T-helper 2 cell treated with Interferon-gamma antibody and Interleukin-4, amounts not matched to agents 5 μg/mL and 100 μg/mL, for 36 hours (primary cell): Measurements from ENCODE around the gene KRT86.
"Not testable (repeated sequence)": the region's sequence is repeated elsewhere in the genome, so short reads cannot be mapped to it uniquely, and the experiment has no call there.

ENCODE experiments used
- DNase-seq: peaks from one replicate; pipeline ENCODE4 v3.0.0; 2021; ENCODE audit warnings: low spot score
- H3K27ac Mint-ChIP-seq: one replicate; pipeline ENCODE4 v1.8.0; 2021; ENCODE audit warnings: mild to moderate bottlenecking, mixed read lengths
- H3K27me3 Mint-ChIP-seq: one replicate; pipeline ENCODE4 v1.8.0; 2021; ENCODE audit warnings: low read depth, mixed read lengths
- H3K36me3 Mint-ChIP-seq: one replicate; pipeline ENCODE4 v1.8.0; 2021; ENCODE audit warnings: low read depth, mixed read lengths
- H3K4me1 Mint-ChIP-seq: one replicate; pipeline ENCODE4 v1.8.0; 2021; ENCODE audit warnings: low read depth, mixed read lengths
- H3K4me3 Mint-ChIP-seq: one replicate; pipeline ENCODE4 v1.8.0; 2022; ENCODE audit warnings: mild to moderate bottlenecking, moderate library complexity, mixed read lengths
- H3K9me3 Mint-ChIP-seq: one replicate; pipeline ENCODE4 v1.8.0; 2021; ENCODE audit warnings: mixed read lengths

KRT86 gene

GRCh38 chr12:52296572-52297215, 22.2 kb downstream of the KRT86 start:
- Mint-ChIP-seq H3K36me3 (no peaks in the 10 kb centered on the region), H3K27me3 (peaks cover 48% of the 10 kb centered on the region), H3K4me1 (peaks cover 4% of the 10 kb centered on the region), H3K9me3 (no peaks in the 10 kb centered on the region), H3K4me3 (no peak overlapping the region), H3K27ac (no peak overlapping the region)
- no peak for DNase-seq

- peaks cover 4% of the 10 kb centered on the region for H3K4me1 Mint-ChIP-seq
- H3K36me3 Mint-ChIP-seq, result no peaks in the 10 kb centered on the region
- no peak overlapping the region for H3K27ac Mint-ChIP-seq
- no peaks in the 10 kb centered on the region for H3K9me3 Mint-ChIP-seq
- H3K4me3 Mint-ChIP-seq, result no peak overlapping the region
- H3K27me3 Mint-ChIP-seq, result peaks cover 40% of the 10 kb centered on the region
- DNase-seq, result no peak
Measured at GRCh38 chr12:52298677-52299190, 24.3 kb downstream of the KRT86 start.

DNA sequence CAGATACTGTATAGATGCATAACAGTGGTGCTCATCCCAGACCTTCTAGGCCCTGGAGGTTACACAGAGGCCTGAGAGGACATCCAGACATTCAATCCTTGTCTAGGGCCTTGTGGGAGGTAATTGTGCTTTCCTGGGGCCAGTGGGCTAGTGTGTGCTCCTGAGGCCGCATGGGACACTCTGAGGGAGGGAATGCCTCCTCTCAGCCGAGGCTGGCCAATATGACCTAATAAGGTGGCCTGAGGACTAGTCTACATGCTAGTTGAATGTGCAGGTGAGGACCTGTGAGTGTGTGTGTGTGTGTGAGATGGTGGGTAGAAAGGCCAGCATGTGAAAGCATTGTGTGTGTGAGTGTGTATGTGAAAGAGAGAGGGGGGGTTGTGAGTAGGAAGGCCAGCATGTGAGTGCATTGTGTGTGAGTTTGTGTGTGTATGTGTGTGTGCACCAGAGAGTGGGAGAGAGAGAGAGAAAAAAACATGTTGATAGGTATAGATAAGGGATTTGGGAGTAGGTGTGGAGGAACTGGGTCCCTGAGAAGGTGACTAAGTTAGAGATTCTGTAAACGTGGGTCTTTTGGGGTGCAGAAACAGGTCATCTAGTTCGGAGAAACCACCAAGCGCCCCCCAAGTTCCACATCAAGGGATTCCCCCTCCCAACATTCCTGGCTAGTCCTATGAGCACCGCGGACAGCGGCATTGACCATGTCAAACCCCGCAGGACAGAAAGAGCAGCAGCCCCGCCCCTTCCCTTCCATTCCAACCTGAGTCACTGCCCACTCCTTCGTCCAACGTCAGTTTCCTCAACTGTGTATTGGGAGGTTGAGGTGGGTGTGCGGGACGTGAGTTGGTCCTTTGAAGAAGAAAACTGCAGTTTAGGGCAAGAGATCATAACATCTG, 26.6 kb downstream of the KRT86 start:
- H3K27me3 Mint-ChIP-seq, result peaks cover 27% of the 10 kb centered on the region
- peaks cover 10% of the 10 kb centered on the region for H3K4me1 Mint-ChIP-seq
- H3K4me3 Mint-ChIP-seq, result no peak overlapping the region
- no peaks in the 10 kb centered on the region for H3K36me3 Mint-ChIP-seq
- H3K9me3 Mint-ChIP-seq, result no peaks in the 10 kb centered on the region
- H3K27ac Mint-ChIP-seq, result no peak overlapping the region
- no peak for DNase-seq

- not testable (repeated sequence) for H3K4me3 Mint-ChIP-seq, H3K36me3 Mint-ChIP-seq, H3K4me1 Mint-ChIP-seq, DNase-seq, H3K27ac Mint-ChIP-seq, H3K9me3 Mint-ChIP-seq
- H3K27me3 Mint-ChIP-seq, result peaks cover 31% of the 10 kb centered on the region
Measured at GRCh38 chr12:52301721-52302120, 27.3 kb downstream of the KRT86 start.

DNA sequence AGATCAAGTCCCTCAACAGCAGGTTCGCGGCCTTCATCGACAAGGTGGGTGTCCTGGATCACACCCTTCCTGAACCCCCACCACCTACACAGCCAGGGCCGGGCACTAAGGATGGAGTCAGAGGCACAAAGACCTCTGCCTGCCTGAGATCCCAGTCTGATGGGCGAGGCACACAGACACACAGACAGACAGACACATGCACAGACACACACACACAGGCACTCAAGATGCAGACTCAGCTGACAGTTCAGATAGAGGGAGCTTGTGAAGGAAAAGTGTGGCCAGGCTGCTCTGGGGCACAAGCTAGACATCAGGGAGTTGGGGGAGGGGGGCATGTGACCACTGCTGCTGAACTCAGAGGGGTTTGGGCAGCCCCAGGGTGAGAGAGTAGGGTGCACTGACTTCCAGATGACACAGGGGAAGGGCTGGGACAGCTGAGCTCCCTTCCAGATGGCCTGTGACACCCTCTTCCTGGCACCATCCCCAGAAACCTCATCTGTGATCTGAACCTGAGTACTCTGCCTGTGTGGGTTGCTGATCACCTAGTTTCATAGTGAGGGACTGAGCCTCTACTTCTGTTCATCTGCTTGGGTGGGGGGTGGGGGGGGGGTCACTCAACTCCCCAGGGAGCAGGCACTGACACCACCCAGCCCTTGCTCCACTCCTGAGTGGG, 27.9 kb downstream of the KRT86 start:
- H3K27ac Mint-ChIP-seq, H3K4me3 Mint-ChIP-seq, H3K36me3 Mint-ChIP-seq, DNase-seq, H3K4me1 Mint-ChIP-seq, H3K9me3 Mint-ChIP-seq: not testable (repeated sequence)
- peaks cover 33% of the 10 kb centered on the region for H3K27me3 Mint-ChIP-seq

- H3K27ac Mint-ChIP-seq, DNase-seq, H3K4me3 Mint-ChIP-seq, H3K36me3 Mint-ChIP-seq, H3K9me3 Mint-ChIP-seq: not testable (repeated sequence)
- H3K27me3 Mint-ChIP-seq, result peaks cover 40% of the 10 kb centered on the region
- H3K4me1 Mint-ChIP-seq, result peaks cover 14% of the 10 kb centered on the region
Measured at GRCh38 chr12:52304941-52305411, 30.5 kb downstream of the KRT86 start.

DNA sequence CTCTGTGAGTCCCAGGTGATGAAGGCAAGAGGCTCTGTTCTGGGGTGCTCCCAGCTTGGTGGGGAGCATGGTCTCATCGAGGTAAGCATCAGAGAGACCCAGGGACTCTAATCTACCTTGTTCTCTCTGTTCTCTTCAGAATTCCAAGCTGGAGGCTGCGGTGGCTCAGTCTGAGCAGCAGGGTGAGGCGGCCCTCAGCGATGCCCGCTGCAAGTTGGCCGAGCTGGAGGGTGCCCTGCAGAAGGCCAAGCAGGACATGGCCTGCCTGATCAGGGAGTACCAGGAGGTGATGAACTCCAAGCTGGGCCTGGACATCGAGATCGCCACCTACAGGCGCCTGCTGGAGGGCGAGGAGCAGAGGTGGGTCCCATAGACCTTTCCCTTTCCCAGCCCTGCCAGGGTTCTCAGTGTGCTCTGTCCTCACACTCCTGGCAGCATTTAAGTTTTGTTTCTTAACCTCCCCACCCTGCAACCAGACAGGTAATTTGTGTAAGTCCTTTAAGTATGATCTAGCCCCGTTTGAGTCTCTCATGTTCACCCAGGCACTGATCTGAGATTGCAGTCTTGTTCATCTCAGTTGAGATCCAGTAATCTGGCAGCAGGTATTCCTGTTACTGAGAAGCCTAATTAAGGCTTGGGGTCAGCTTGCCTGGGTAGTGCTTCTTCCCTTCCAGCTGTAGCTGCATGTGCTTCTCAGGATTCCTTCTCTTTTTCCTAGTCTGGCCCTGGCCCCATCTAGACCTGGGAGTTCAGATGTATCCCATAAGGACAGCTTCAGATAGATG, 31.7 kb downstream of the KRT86 start:
- Mint-ChIP-seq H3K27ac (no peak overlapping the region), H3K36me3 (no peaks in the 10 kb centered on the region), H3K4me1 (peaks cover 14% of the 10 kb centered on the region), H3K4me3 (no peak overlapping the region), H3K27me3 (peaks cover 48% of the 10 kb centered on the region), H3K9me3 (no peaks in the 10 kb centered on the region)
- DNase-seq, result no peak

- peaks cover 14% of the 10 kb centered on the region for H3K4me1 Mint-ChIP-seq
- no peak overlapping the region for H3K27ac Mint-ChIP-seq
- no peak for DNase-seq
- H3K9me3 Mint-ChIP-seq, result no peaks in the 10 kb centered on the region
- peaks cover 50% of the 10 kb centered on the region for H3K27me3 Mint-ChIP-seq
- H3K36me3 Mint-ChIP-seq, result no peaks in the 10 kb centered on the region
- H3K4me3 Mint-ChIP-seq, result no peak overlapping the region
Measured at GRCh38 chr12:52306731-52307130, 32.3 kb downstream of the KRT86 start.

GRCh38 chr12:52307836-52308805, 33.7 kb downstream of the KRT86 start:
- no peak overlapping the region for H3K27ac Mint-ChIP-seq
- DNase-seq, result peak; percentile 54
- peak overlapping the region; percentile 69 for H3K4me3 Mint-ChIP-seq
- H3K27me3 Mint-ChIP-seq, result peaks cover 57% of the 10 kb centered on the region
- no peaks in the 10 kb centered on the region for H3K9me3 Mint-ChIP-seq
- peaks cover 14% of the 10 kb centered on the region for H3K4me1 Mint-ChIP-seq
- H3K36me3 Mint-ChIP-seq, result no peaks in the 10 kb centered on the region

DNA sequence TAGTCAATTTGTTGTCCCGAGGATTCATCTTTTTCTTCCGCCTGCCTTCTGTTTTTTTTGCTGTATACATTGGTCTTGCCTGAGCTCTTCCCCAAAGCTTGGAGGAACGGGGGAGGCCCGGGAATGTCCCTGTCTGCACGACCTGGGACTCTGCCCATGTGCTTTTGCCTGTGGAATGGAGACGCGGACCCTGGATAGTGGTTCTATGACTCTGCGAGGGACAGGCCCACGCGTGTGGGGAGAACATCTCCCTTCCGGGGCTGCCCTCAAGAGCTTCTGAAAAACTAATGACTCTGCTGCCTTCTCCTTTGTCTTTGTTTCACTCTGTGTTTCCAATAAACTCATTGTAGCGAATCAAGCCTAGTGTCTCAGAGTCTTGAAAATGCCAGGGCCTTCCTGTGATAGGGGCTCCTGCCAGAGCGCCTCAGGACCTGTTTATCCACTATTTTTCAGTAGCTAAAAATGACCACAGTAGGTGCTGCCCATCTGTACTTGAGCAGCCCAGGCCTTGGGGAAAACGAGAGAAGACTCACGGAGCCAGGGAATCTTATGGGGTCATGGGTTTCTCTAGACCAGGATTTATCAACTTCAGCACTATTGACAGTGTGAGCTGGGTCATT, 34.5 kb downstream of the KRT86 start:
- no peaks in the 10 kb centered on the region for H3K9me3 Mint-ChIP-seq
- H3K4me3 Mint-ChIP-seq, result peak overlapping the region; percentile 61
- no peaks in the 10 kb centered on the region for H3K36me3 Mint-ChIP-seq
- peaks cover 59% of the 10 kb centered on the region for H3K27me3 Mint-ChIP-seq
- no peak for DNase-seq
- peaks cover 14% of the 10 kb centered on the region for H3K4me1 Mint-ChIP-seq
- no peak overlapping the region for H3K27ac Mint-ChIP-seq

DNA sequence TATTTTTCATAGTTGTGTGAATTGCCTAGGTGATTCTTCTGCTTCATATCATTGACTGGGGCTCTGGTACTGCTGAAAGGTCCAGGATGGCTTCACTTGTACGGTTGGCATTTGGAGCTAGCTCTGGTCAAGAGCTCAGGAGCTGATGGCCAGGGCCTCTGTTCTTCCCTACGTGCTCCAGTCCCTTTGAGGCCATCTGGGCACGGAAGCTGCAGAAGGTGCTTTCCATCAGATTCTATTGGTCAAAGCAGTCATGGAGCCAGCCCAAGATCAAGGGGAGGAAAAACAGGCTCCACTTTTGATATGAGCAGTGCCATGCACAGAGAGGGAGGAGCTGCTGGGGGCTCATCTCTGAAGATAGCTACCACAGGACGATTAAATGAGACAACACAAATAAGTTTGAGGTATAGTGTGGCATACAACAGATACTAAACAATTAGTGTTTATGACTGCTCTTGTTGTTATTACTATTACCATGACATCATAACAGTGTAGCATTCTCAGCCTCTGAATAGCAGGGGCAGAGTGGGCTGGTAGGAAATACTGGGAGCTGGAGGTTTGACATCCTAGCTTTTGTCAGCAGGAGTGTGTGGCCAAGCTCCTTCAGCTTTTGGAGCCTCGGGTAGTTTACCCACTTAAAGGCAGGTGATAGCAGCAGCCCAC, 36.3 kb downstream of the KRT86 start:
- Mint-ChIP-seq H3K27me3 (peaks cover 60% of the 10 kb centered on the region), H3K4me3 (no peak overlapping the region)
- no peak for DNase-seq

GRCh38 chr12:52311285-52311648, 36.8 kb downstream of the KRT86 start:
- Mint-ChIP-seq H3K27me3 (peaks cover 55% of the 10 kb centered on the region), H3K36me3 (no peaks in the 10 kb centered on the region), H3K4me1 (peaks cover 4% of the 10 kb centered on the region), H3K4me3 (no peak overlapping the region), H3K9me3 (no peaks in the 10 kb centered on the region), H3K27ac (no peak overlapping the region)
- DNase-seq, result no peak

More for the DNA sequence above, 36.3 kb downstream of the KRT86 start:
- H3K27ac Mint-ChIP-seq, result no peak overlapping the region
- peaks cover 4% of the 10 kb centered on the region for H3K4me1 Mint-ChIP-seq
- no peaks in the 10 kb centered on the region for H3K9me3 Mint-ChIP-seq
- H3K36me3 Mint-ChIP-seq, result no peaks in the 10 kb centered on the region
